Mucosa of gallbladder (tissue), 1 donor: ENCODE measurements around the gene MSTO1. TPM values are rescaled to one million over a fixed set of nuclear protein-coding genes. Genes with fewer than 3 reads are reported as not detected.
A peak's percentile ranks its signal among the peaks of the same experiment; 100 is the strongest.
"Not testable (repeated sequence)": the region's sequence is repeated elsewhere in the genome, so short reads cannot be mapped to it uniquely, and the experiment has no call there.

Source experiments
- DNase-seq: peaks from one replicate; pipeline ENCODE4 v3.0.0-alpha.2; 2020; ENCODE audit warnings: low spot score
- total RNA-seq: library from RNA; stranded (reverse); gene quantifications from one replicate; pipeline ENCODE4 v1.2.1, GENCODE V29; 2021
- donor health status: DM: no; HTN: no; CAD: no.

MSTO1 gene
- 29.9 TPM for total RNA-seq

DNA sequence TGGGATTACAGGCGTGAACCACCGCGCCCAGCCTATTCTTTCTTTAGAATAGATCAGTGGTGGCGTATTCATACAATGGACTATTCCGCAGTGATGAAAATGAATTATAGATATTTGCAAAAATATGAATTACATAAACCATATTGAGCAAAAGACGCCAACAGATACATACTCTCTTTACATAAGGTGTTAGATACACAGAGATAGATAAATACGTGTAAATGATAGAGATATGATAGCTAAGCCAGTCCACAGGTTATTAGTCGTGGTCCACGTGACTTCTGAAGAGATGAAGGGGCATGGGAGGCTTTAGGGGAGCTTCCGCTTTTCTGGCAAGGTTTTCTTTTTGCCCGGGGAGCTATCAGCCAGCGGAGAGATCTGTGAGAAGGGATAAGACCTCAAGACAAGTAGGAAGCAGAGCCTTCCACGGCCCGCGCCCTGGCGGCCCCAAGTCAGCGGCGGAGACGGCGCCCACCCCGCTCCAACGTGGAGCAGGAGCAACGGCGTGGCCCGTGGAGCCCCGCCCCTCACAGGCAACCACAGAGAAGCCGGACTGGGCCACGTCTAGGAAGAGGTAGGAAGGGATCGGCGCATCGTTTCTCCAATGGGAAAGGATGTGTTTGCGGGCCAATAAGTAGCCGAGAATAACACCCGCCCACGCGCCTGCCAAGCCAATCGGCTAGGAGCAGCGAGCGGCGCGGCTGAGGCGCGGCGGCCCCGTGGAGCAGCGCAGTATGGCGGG lies at the start of gene MSTO1:
Gene MSTO1, plus strand, starts transcription at position 704 of the 742 bp plus-strand sequence. Its CDS starts 31 bp downstream, at position 735.
- DNase-seq = peak; percentile 96

- peak; percentile 23 for DNase-seq
Observed at GRCh38 chr1:155561779-155562580, 48.0 kb upstream of the MSTO1 start.

DNA sequence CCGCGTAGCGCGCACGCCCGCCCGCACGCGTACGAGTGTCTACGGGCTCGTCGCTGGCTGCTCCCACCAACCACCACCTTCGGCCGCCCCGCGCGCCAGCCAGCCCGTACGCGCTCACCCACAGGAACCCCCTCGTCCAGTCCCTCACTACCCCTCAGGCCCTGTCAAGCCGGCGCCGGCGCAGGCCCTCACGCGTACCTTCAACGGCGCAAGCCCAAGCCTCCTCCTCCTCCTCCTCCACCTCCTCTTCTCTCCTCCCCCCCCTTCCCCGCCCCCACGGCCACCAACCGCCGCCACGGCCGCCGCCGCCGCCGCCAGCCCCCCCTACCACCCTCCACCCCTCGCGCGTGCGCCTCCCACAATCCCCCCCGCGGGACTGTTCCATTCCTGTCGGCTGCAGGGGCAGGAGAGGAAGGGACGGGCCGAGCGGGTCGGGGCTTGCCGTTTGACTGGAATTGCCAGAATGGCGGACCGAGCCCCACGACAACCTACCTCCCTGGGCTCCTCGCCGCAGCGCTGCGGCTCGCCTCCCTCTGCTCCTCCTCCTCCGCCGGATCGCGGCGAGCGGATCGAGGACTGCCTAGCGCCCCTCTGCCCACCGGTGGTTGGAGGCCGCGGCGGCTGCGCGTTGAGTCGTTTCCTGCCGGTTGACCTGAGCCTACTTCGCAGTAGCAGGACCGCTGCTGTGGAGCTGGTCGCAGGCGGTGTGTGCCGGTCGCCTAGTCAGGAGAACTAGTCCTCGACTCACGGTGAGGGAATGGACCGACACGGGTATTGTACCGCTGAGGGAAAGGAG lies 47.2 kb upstream of the MSTO1 start, which contains the start of gene ASH1L:
Gene ASH1L, minus strand, starts transcription at position 223 of the 796 bp plus-strand sequence. CDS start 41,284 bp downstream, outside the sequence.
- peak; percentile 93 for DNase-seq

GRCh38 chr1:155563377-155564022 lies 46.5 kb upstream of the MSTO1 start:
- DNase-seq = not testable (repeated sequence)

DNA sequence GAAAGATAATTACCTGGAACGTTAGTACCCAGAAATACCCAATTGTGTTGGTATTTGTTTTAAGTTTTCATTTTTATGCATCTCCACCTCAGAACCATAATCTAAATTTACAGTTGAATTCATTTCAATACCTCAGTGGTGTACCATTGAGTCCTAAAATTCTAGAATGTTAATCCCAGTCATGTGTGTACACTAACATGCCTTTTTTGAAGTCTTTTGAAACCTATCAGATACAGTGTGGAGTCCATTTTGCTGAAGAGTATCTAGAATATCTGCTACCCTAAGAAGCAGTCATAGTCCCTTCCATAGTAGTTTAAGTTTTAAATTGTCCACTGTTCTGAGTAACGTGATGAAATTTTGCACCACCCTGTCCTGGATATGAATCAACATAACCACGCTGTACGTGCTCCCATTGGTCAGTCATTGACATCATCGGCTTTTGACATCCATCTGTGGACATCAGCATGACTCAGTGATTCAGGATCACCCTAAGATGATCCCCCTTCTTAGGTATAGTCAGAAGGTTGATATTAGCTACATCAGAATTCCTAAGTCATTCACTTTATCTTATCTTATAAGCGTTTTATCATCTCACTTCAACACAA lies 39.9 kb upstream of the MSTO1 start:
- DNase-seq = no peak

DNA sequence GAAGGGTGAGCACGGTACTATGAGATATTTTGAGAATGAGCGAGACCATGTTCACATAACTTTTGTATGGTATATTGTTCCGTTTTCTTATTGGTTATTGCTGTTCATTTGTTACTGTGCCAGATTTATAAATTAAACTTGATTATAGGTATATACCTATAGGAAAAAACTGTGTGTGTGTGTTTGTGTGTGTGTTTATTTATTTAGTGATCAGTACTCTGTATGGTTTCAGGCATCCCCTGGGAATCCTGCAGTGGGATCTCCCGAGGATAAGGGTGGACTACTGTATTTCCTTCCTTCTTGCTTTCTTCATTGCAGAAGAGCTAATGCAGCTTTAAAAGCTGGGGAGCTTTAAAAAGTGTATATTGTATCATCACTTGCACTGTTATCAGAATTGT lies 39.4 kb upstream of the MSTO1 start:
- DNase-seq = no peak

- no peak for DNase-seq
Observed at GRCh38 chr1:155574077-155574476, 35.9 kb upstream of the MSTO1 start.

GRCh38 chr1:155575608-155576007 lies 34.4 kb upstream of the MSTO1 start:
- not testable (repeated sequence) for DNase-seq

GRCh38 chr1:155583846-155584245 lies 26.2 kb upstream of the MSTO1 start:
- not testable (repeated sequence) for DNase-seq

- not testable (repeated sequence) for DNase-seq
Observed at GRCh38 chr1:155589282-155589681, 20.7 kb upstream of the MSTO1 start.

DNA sequence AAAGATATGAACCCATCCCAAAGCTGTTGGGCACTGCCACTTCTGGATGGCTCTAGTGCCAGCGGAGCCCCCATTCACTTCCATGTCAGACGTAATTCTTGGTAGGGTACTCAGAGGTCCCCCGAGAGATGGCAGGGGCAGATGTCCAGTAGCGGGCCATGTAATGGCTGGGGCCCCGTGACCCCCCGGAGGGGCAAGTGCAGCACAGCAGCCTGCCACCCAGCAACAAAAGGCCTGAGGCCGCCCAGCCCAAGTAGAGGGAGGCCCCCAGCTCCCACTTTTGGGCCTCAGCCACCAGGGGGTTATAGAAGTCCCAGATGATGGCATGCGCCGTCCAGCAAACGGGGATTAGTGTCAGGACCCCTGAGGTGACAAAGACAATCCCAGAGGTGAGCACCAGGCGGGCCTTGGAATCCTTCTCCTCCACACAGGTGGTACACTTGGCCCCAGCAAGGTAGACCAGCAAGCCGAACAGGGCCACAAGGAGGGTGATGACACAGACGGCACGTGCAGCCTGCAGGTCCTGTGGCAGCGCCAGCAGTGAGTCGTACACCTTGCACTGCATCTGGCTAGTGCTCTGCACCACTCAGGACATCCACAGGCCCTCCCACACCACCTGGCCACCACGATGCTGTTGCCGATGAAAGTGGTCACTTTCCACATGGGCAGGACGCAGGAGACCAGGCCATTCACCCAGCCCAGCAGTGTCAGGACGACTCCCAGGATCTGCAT lies 19.3 kb upstream of the MSTO1 start:
- DNase-seq = not testable (repeated sequence)

GRCh38 chr1:155591770-155592169 lies 18.2 kb upstream of the MSTO1 start:
- peak; percentile 34 for DNase-seq

GRCh38 chr1:155595877-155596474 lies 14.0 kb upstream of the MSTO1 start:
- DNase-seq = not testable (repeated sequence)

DNA sequence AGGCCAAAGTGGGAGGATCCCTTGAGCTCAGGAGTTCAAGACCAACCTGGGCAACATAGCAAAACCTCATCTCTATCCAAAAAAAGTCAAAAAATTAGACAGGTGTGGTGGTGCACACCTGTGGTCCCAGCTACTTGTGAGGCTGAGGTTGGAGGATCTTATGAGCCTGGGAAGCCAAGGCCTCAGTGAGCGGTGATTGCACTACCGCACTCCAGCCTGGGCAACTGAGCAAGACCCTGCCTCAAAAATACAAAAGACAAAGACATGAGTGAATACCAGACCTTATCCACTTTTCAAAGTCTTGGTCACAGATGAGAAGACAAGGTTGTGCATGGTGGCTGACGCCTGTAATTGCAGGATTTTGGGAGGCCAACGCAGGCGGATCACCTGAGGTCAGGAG lies 13.2 kb upstream of the MSTO1 start:
- DNase-seq = no peak

- no peak for DNase-seq
Observed at GRCh38 chr1:155598842-155599331, 11.1 kb upstream of the MSTO1 start.

GRCh38 chr1:155599828-155600572 lies 10.0 kb upstream of the MSTO1 start:
- not testable (repeated sequence) for DNase-seq

DNA sequence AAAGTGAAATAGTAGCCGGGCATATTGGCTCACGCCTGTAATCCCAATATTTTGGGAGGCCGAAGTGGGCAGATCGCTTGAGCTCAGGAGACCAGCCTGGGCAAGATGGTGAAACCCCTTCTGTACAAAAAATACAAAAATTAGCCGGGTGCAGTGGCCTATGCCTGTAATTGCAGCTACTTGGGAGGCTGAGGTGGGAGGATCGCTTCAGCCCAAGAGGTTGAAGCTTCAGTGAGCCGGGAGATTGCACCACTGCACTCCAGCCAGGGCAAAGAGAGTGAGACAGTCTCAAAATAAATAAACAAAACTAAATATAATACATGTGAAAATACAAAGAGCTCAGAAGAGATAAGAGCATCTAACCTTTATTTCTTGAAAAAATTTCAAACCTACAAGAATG lies 2.3 kb upstream of the MSTO1 start:
- no peak for DNase-seq

- DNase-seq = no peak
Observed at GRCh38 chr1:155608888-155609225, 1.2 kb upstream of the MSTO1 start.

GRCh38 chr1:155610257-155610647 lies 234 bp downstream of the MSTO1 start:
- DNase-seq = not testable (repeated sequence)
